Activated naive CD4-positive, alpha-beta T cell treated with anti-CD3 and anti-CD28 coated beads for 36 hours (primary cell): Measurements from ENCODE around the gene DDO. TPM values are rescaled to one million over a fixed set of nuclear protein-coding genes. Genes with fewer than 3 reads are reported as not detected.

Experiments used
- CTCF ChIA-PET: fragments of 350-600 bp; sonication (Branson Sonifier 250); formaldehyde crosslinking; loops from one replicate; lab custom pipeline; 2021; ENCODE audit warnings: antibody characterized with exemption; lab: Charles Lee
- DNase-seq: peaks from one replicate; pipeline ENCODE4 v3.0.0-alpha.2; 2020
- H3K27ac Mint-ChIP-seq: one replicate; pipeline ENCODE4 v1.8.0; 2021; ENCODE audit warnings: mild to moderate bottlenecking, mixed read lengths
- H3K27me3 Mint-ChIP-seq: one replicate; pipeline ENCODE4 v1.8.0; 2021; ENCODE audit warnings: low read depth, mixed read lengths
- H3K36me3 Mint-ChIP-seq: one replicate; pipeline ENCODE4 v1.8.0; 2021; ENCODE audit warnings: low read depth, mixed read lengths
- H3K4me1 Mint-ChIP-seq: one replicate; pipeline ENCODE4 v1.8.0; 2021; ENCODE audit warnings: low read depth, mixed read lengths
- H3K4me3 Mint-ChIP-seq: one replicate; pipeline ENCODE4 v1.8.0; 2021; ENCODE audit warnings: mild to moderate bottlenecking, moderate library complexity, mixed read lengths
- H3K9me3 Mint-ChIP-seq: one replicate; pipeline ENCODE4 v1.8.0; 2021; ENCODE audit warnings: mixed read lengths
- intact Hi-C: fragments of 100-400 bp; cut with micrococcal nuclease; formaldehyde crosslinking; loops from one replicate; pipeline ENCODE4 v1.15.1; 2023
- total RNA-seq, 2 experiments: library from RNA; stranded (reverse); gene quantifications; one replicate each; pipeline ENCODE4 v1.2.3, GENCODE V29; 2021

The DDO gene
- total RNA-seq, 2 experiments from 2014 or later = not detected

DNA sequence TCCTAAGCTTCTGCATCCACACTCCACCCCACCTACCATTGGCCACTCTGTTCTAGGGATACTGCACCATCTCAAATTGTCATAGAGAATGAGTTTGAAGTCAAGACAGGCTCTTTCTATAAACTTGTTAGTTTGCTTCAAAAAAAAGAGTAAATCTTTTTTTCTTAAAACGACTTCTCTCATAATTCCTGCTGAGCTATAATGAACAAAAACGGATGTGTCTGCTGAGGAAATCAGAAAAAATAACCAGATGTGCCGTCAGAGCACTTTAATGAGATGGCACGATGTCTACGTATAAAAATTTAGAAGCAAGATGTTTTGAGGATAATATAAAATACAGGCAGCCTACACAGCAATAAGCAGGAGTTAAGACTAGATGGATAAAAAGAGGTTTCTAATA lies 24.0 kb upstream of the DDO start:
- no peaks in the 10 kb centered on the region for H3K4me1 Mint-ChIP-seq
- H3K9me3 Mint-ChIP-seq = no peaks in the 10 kb centered on the region
- H3K4me3 Mint-ChIP-seq = no peak overlapping the region
- DNase-seq = no peak
- CTCF ChIA-PET = no interaction called here
- peaks cover 12% of the 10 kb centered on the region for H3K27me3 Mint-ChIP-seq
- intact Hi-C loops = no loop called here
- no peaks in the 10 kb centered on the region for H3K36me3 Mint-ChIP-seq
- no peak overlapping the region for H3K27ac Mint-ChIP-seq

DNA sequence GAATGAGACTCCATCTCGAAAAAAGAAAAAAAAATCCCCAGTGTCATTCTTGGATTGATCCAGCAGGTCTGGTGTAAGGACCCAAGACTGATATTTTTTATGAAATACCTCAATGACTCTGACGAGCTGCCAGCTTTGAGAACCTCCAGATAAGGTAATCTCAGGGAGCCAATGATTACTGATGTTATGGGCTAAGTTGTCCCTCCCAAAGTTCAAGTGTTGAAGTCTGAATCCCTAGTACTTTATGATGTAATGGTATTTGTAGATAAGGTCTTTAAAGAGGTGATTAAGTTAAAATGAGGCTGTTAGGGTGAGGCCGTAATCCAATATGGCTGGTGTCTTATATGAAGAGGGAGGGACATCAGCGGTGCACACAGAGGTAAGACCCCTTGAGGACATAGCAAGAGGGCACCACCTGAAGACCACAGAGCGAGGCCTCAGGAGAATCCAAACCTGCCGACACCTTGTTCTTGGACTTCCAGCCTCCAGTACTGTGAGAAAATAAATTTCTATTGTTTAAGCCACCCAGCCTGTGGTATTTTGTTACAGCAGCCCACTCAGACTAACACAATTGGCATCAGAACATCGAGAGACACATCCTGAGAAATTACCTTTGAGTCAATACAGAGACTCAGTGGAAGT lies 19.7 kb upstream of the DDO start:
- Mint-ChIP-seq H3K27ac (no peak overlapping the region), H3K4me1 (no peaks in the 10 kb centered on the region), H3K4me3 (no peak overlapping the region), H3K27me3 (peaks cover 1% of the 10 kb centered on the region), H3K9me3 (no peaks in the 10 kb centered on the region), H3K36me3 (no peaks in the 10 kb centered on the region)
- DNase-seq = no peak
- CTCF ChIA-PET = no interaction called here
- intact Hi-C loops = no loop called here

DNA sequence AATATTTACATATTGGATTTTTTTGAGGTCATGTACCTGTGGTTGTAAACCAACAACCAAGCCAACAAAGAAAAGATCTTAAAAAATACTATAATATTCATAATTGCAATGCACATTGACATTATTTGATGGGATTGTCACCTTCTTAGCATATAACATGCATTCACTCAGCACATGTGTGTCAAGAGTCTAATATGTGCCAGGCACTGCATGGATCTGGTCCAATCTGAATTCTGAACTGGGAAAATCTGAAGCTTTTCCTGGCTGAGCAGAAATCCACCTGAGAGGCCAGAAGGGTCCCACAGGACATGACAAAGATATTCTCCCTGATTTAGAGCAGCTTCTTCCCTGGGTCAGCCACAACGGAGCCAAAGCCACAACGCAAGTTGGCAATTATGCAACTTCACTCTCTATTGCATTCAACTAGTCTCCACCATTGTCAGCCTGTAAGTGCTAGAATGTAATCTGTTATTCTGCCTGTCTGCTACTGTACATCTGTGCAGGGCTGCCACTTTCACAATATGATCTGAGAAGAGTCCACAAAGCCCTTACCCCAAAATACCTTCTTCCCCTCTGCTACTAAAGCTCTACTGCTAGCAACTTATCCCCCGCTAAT lies 17.0 kb upstream of the DDO start:
- no peak for DNase-seq
- H3K27ac Mint-ChIP-seq = no peak overlapping the region
- intact Hi-C loops = no loop called here
- CTCF ChIA-PET = no interaction called here
- H3K4me1 Mint-ChIP-seq = no peaks in the 10 kb centered on the region
- no peaks in the 10 kb centered on the region for H3K9me3 Mint-ChIP-seq
- H3K36me3 Mint-ChIP-seq = no peaks in the 10 kb centered on the region
- H3K4me3 Mint-ChIP-seq = no peak overlapping the region
- peaks cover 11% of the 10 kb centered on the region for H3K27me3 Mint-ChIP-seq

DNA sequence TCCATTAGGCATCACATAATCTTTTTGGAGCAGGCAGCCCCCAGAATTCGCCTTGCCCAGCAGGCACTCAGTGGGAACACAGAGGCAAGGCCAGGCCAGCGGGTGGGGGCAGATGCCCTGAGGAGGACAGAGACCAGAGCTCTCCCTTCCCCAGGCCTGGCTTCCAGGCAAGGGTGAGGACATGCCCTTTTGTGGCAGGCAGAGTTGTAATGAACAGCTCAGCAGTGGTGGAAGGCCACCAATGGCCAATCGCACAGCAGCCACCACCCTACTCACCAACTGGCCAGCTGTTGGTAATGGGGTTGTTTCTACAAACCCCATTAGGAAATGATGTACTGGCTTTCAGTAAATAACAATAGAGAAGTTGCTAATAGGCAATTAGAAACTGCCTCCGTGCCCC lies 15.4 kb upstream of the DDO start:
- H3K27me3 Mint-ChIP-seq = peaks cover 11% of the 10 kb centered on the region

DNA sequence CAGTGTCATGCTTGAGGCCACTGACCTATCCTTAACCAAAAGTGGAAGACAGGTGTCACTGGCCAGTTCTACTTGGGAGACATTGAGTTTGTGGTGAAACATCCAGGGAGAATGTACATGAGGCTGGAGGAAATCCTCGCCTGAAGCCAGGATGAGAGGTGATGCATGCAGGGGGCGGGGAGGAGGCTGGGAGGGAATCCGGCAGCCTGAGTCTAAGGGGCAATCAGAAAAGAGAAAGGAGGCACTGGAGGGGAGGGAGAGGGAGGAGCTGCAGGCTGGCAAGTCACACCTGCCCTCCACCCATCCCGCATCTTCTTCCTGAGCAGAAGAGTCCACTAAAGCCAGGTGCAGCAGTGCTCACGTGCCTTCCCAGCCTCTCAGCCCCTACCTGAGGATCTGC lies 14.9 kb upstream of the DDO start:
- CTCF ChIA-PET = no interaction called here
- no peak for DNase-seq
- H3K9me3 Mint-ChIP-seq = no peaks in the 10 kb centered on the region
- no peak overlapping the region for H3K27ac Mint-ChIP-seq
- no peaks in the 10 kb centered on the region for H3K4me1 Mint-ChIP-seq
- intact Hi-C loops = no loop called here
- peaks cover 13% of the 10 kb centered on the region for H3K27me3 Mint-ChIP-seq
- H3K4me3 Mint-ChIP-seq = no peak overlapping the region
- H3K36me3 Mint-ChIP-seq = no peaks in the 10 kb centered on the region

More for the DNA sequence above, 15.4 kb upstream of the DDO start:
- H3K4me3 Mint-ChIP-seq = no peak overlapping the region
- H3K4me1 Mint-ChIP-seq = no peaks in the 10 kb centered on the region
- no peaks in the 10 kb centered on the region for H3K9me3 Mint-ChIP-seq
- CTCF ChIA-PET = no interaction called here
- no peak for DNase-seq
- no peaks in the 10 kb centered on the region for H3K36me3 Mint-ChIP-seq
- intact Hi-C loops = no loop called here
- H3K27ac Mint-ChIP-seq = no peak overlapping the region

DNA sequence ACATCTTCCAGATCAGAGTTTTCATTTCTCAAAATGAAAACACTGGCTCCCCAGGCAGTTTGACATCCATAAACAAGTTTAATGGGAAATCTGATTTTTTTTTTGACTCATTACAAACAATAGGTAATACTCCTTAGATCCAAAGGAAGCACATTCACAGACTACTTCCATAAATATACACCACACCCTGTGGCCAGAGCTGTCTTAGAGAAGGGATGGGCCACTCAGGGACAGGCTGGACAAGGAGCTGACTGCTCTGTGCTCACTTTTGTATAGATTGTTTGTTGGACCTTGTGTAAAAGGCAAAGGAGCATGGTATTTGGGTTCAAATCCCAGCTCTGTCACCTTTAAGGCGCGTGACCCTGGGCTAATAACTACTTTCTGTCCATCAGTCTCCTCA lies 12.8 kb upstream of the DDO start:
- DNase-seq = no peak
- CTCF ChIA-PET = no interaction called here
- Mint-ChIP-seq H3K36me3 (no peaks in the 10 kb centered on the region), H3K27me3 (peaks cover 26% of the 10 kb centered on the region), H3K4me3 (no peak overlapping the region), H3K27ac (no peak overlapping the region), H3K9me3 (no peaks in the 10 kb centered on the region), H3K4me1 (no peaks in the 10 kb centered on the region)
- intact Hi-C loops = no loop called here

DNA sequence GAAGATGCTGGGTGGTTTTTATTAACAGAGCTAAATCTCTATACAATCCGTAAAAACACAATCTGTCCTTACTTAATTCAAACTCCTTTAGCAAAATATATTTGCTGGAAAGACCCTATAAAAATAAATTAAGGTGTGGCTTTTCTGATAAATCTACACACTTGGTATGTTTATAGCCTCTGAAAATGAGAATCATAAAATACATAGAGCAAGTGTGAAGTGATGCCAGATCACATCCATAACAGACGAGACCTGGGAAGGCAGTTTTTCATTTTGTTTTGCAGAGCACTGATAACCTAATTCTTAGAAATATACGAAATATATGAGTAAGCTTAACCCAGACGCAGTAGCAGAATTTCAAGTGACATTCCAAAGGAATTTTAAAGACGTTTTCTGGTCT lies 10.4 kb upstream of the DDO start:
- H3K36me3 Mint-ChIP-seq = no peaks in the 10 kb centered on the region
- no peak overlapping the region for H3K27ac Mint-ChIP-seq
- peaks cover 4% of the 10 kb centered on the region for H3K9me3 Mint-ChIP-seq
- intact Hi-C loops = no loop called here
- CTCF ChIA-PET = no interaction called here
- H3K4me3 Mint-ChIP-seq = no peak overlapping the region
- peaks cover 39% of the 10 kb centered on the region for H3K27me3 Mint-ChIP-seq
- H3K4me1 Mint-ChIP-seq = no peaks in the 10 kb centered on the region
- DNase-seq = no peak

DNA sequence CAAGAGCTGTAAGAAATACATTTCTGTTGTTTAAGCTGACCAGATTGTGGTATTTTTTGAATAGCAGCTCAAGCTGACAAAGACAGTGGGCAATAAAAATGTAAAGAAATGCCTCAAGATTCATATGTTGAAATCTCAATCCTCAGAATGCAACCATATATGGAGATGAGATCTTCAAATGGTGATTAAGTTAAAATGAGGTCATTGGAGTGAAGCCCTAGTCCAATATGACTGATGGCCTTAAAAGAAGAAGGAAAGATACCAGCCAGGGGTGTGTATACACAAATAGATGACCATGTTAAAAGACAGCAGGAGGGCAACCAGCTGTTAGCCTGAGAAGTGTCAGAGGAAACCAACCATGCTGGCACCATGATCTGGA lies 7.1 kb upstream of the DDO start:
- intact Hi-C loops = no loop called here
- CTCF ChIA-PET = interaction anchor here (0.5 kb wide), 1 partner anchor 255 kb away, joined by 4 read pairs; no protein-coding TSS in a partner anchor
- H3K27me3 Mint-ChIP-seq = peaks cover 37% of the 10 kb centered on the region
- H3K9me3 Mint-ChIP-seq = peaks cover 4% of the 10 kb centered on the region
- no peak overlapping the region for H3K27ac Mint-ChIP-seq
- no peak for DNase-seq
- no peaks in the 10 kb centered on the region for H3K4me1 Mint-ChIP-seq
- no peak overlapping the region for H3K4me3 Mint-ChIP-seq
- no peaks in the 10 kb centered on the region for H3K36me3 Mint-ChIP-seq

DNA sequence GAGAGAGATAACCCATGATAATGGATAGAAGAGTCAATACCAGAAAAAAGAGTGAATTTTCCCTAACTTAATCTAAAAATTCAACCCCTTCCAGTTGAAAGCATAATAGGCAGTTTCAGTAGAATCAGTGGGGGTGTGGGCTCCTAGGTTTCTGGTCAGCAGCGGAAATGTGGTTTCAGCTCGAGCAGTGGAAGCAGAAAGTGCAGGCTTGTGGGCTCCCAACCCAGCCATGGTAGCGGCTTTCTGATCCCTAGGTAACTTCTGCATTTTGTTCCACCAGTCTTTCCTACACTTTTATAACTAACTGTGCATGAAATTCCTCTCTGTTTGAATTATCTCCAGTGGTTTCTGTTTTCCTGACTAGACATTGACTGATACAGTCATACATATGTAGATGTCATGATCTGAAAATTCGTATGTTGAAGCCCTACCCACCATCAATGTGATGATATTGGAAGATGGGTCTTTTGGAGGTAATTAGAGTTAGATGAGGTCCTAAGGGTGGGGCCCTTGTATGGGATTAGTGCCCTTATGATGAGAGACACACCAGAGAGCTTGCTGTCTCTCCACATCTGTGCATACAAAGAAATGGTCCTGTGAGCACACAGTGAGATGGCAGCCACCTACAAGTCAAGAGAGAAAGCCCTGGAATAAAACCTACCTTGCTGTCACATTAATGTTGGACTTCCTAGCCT lies 6.5 kb upstream of the DDO start:
- H3K4me1 Mint-ChIP-seq = no peaks in the 10 kb centered on the region
- DNase-seq = no peak
- CTCF ChIA-PET = interaction anchor here (0.5 kb wide), 1 partner anchor 255 kb away, joined by 4 read pairs; no protein-coding TSS in a partner anchor
- intact Hi-C loops = no loop called here
- H3K9me3 Mint-ChIP-seq = peaks cover 4% of the 10 kb centered on the region
- no peaks in the 10 kb centered on the region for H3K36me3 Mint-ChIP-seq
- no peak overlapping the region for H3K27ac Mint-ChIP-seq
- H3K27me3 Mint-ChIP-seq = peaks cover 37% of the 10 kb centered on the region
- H3K4me3 Mint-ChIP-seq = no peak overlapping the region

DNA sequence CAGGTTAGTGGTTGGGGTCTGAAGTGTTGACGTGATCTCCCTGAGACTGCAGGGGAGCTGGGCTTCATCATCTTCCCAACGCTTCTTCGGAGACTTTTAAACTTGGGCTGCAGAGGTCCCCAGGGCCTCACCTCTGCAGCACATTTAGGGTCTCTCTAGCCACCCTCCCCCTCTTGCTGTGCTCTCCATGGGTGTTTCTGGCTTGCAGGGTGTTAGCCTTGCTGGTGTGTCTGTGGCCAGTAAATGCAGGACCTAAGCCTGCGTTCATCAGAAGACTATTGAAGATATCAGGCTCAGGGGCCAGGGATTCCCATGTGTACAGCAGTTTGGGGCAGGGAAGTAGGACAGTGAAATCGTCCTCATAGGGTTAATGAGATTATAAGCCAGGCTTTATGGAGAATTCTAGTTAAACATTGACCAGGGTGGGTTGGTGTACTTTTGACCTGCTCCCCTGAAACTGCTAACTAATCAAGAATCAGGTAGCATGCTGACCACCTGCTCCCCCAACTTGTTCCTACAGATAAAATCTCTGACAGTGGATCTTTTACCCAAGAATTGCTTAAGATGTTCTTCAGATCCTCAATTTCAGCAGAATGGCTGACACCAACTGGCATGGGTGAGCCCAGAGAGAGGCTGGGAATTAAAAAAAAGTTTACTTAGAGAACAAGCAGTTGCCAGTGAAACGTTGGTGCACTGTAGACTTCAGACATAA lies 3.8 kb upstream of the DDO start:
- Mint-ChIP-seq H3K9me3 (peaks cover 4% of the 10 kb centered on the region), H3K27me3 (peaks cover 32% of the 10 kb centered on the region), H3K4me3 (no peak overlapping the region), H3K4me1 (no peaks in the 10 kb centered on the region), H3K36me3 (no peaks in the 10 kb centered on the region), H3K27ac (no peak overlapping the region)
- intact Hi-C loops = no loop called here
- CTCF ChIA-PET = no interaction called here
- DNase-seq = no peak

DNA sequence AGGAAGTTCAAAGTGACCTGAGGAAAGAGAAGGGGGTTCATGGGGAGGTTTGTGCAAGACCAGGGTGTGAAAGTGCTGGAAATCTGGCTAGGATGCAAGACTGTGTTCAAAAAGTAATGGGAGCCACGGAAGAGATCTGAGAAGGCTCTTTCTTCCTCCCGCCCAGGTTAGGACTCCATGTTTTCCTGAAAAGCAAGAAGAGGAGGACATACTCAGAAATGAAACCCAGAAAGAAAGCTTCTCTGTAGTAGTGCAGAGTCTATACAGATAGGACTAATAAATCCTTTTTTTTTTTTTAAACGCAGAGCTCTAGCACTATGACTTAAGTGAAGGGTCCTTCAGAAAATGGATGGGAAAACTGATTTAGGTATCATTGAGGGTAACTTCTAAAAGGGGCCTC lies 3.2 kb upstream of the DDO start:
- H3K27ac Mint-ChIP-seq = no peak overlapping the region
- H3K27me3 Mint-ChIP-seq = peaks cover 27% of the 10 kb centered on the region
- CTCF ChIA-PET = no interaction called here
- no peaks in the 10 kb centered on the region for H3K4me1 Mint-ChIP-seq
- H3K9me3 Mint-ChIP-seq = peaks cover 4% of the 10 kb centered on the region
- no peaks in the 10 kb centered on the region for H3K36me3 Mint-ChIP-seq
- no peak overlapping the region for H3K4me3 Mint-ChIP-seq
- intact Hi-C loops = no loop called here
- no peak for DNase-seq

DNA sequence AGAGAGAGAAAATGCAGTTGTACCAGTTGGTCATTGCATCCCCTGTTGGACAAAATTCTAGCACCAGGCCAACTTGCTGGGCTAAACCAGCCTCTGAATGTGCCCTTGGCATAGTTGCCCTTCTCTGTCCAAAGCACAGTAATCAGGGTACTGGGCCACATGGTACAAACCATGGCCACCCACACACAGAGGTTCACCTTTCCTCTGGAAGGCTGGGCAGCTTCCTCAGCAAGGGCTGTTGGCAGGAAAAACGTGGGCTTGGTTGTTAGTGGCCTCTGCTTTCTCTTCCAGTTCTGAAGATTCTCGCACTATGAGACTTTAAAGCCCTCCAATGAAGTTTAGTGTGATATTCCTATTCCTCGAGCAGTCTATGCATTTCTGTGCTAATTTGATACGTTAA lies 706 bp downstream of the DDO start:
- Mint-ChIP-seq H3K4me1 (no peaks in the 10 kb centered on the region), H3K4me3 (no peak overlapping the region), H3K27ac (no peak overlapping the region), H3K36me3 (no peaks in the 10 kb centered on the region), H3K27me3 (peaks cover 9% of the 10 kb centered on the region), H3K9me3 (no peaks in the 10 kb centered on the region)
- no peak for DNase-seq
- intact Hi-C loops = no loop called here
- CTCF ChIA-PET = no interaction called here
